Measurements from ENCODE around the gene MEAK7.

Gene MEAK7

GRCh38 chr16:84479716-84480450 lies 24.6 kb downstream of the MEAK7 start:
- H3K27ac Mint-ChIP-seq = no peak overlapping the region
- peaks cover 36% of the 10 kb centered on the region for H3K36me3 Mint-ChIP-seq
- H3K9me3 Mint-ChIP-seq = peaks cover 5% of the 10 kb centered on the region
- H3K27me3 Mint-ChIP-seq = no peaks in the 10 kb centered on the region
- no peak overlapping the region for H3K4me3 Mint-ChIP-seq
- no peaks in the 10 kb centered on the region for H3K4me1 Mint-ChIP-seq
- no peak for ATAC-seq

- peaks cover 12% of the 10 kb centered on the region for H3K9me3 Mint-ChIP-seq
- peaks cover 49% of the 10 kb centered on the region for H3K36me3 Mint-ChIP-seq
- no peak overlapping the region for H3K27ac Mint-ChIP-seq
- H3K4me1 Mint-ChIP-seq = no peaks in the 10 kb centered on the region
- no peak for ATAC-seq
- no peaks in the 10 kb centered on the region for H3K27me3 Mint-ChIP-seq
- no peak overlapping the region for H3K4me3 Mint-ChIP-seq
These were observed 26.1 kb downstream of the MEAK7 start for GRCh38 chr16:84478172-84478947.

- Mint-ChIP-seq H3K27ac (no peak overlapping the region), H3K4me3 (no peak overlapping the region), H3K9me3 (peaks cover 12% of the 10 kb centered on the region), H3K27me3 (no peaks in the 10 kb centered on the region), H3K36me3 (peaks cover 52% of the 10 kb centered on the region), H3K4me1 (no peaks in the 10 kb centered on the region)
- no peak for ATAC-seq
These were observed 26.8 kb downstream of the MEAK7 start for GRCh38 chr16:84477661-84478060.

GRCh38 chr16:84476401-84476800 lies 28.1 kb downstream of the MEAK7 start:
- Mint-ChIP-seq H3K27me3 (no peaks in the 10 kb centered on the region), H3K4me1 (no peaks in the 10 kb centered on the region), H3K27ac (no peak overlapping the region), H3K36me3 (peaks cover 65% of the 10 kb centered on the region), H3K9me3 (peaks cover 18% of the 10 kb centered on the region), H3K4me3 (no peak overlapping the region)
- no peak for ATAC-seq

GRCh38 chr16:84475643-84476240 lies 28.7 kb downstream of the MEAK7 start:
- no peak for ATAC-seq
- Mint-ChIP-seq H3K36me3 (peaks cover 71% of the 10 kb centered on the region), H3K27ac (no peak overlapping the region), H3K4me1 (no peaks in the 10 kb centered on the region), H3K4me3 (no peak overlapping the region), H3K9me3 (peaks cover 18% of the 10 kb centered on the region), H3K27me3 (no peaks in the 10 kb centered on the region)

GRCh38 chr16:84471966-84472365 lies 32.5 kb downstream of the MEAK7 start:
- Mint-ChIP-seq H3K36me3 (peaks cover 76% of the 10 kb centered on the region), H3K27ac (no peak overlapping the region), H3K9me3 (peaks cover 27% of the 10 kb centered on the region), H3K4me1 (no peaks in the 10 kb centered on the region), H3K4me3 (no peak overlapping the region), H3K27me3 (no peaks in the 10 kb centered on the region)
- no peak for ATAC-seq

- Mint-ChIP-seq H3K9me3 (peaks cover 27% of the 10 kb centered on the region), H3K27ac (no peak overlapping the region), H3K4me3 (no peak overlapping the region), H3K36me3 (peaks cover 77% of the 10 kb centered on the region), H3K27me3 (no peaks in the 10 kb centered on the region), H3K4me1 (no peaks in the 10 kb centered on the region)
- no peak for ATAC-seq
These were observed 33.1 kb downstream of the MEAK7 start for GRCh38 chr16:84471316-84471715.

- H3K27me3 Mint-ChIP-seq = no peaks in the 10 kb centered on the region
- H3K27ac Mint-ChIP-seq = no peak overlapping the region
- H3K36me3 Mint-ChIP-seq = peaks cover 71% of the 10 kb centered on the region
- ATAC-seq = no peak
- H3K9me3 Mint-ChIP-seq = peaks cover 15% of the 10 kb centered on the region
- H3K4me3 Mint-ChIP-seq = no peak overlapping the region
- no peaks in the 10 kb centered on the region for H3K4me1 Mint-ChIP-seq
These were observed 36.8 kb downstream of the MEAK7 start for GRCh38 chr16:84467709-84468108.

GRCh38 chr16:84467256-84467655 lies 37.2 kb downstream of the MEAK7 start:
- no peak overlapping the region for H3K4me3 Mint-ChIP-seq
- no peaks in the 10 kb centered on the region for H3K27me3 Mint-ChIP-seq
- H3K9me3 Mint-ChIP-seq = peaks cover 15% of the 10 kb centered on the region
- no peak overlapping the region for H3K27ac Mint-ChIP-seq
- H3K4me1 Mint-ChIP-seq = no peaks in the 10 kb centered on the region
- no peak for ATAC-seq
- H3K36me3 Mint-ChIP-seq = peaks cover 69% of the 10 kb centered on the region

GRCh38 chr16:84466692-84467091 lies 37.8 kb downstream of the MEAK7 start:
- no peak for ATAC-seq
- peaks cover 10% of the 10 kb centered on the region for H3K9me3 Mint-ChIP-seq
- no peak overlapping the region for H3K4me3 Mint-ChIP-seq
- H3K27me3 Mint-ChIP-seq = no peaks in the 10 kb centered on the region
- no peaks in the 10 kb centered on the region for H3K4me1 Mint-ChIP-seq
- H3K36me3 Mint-ChIP-seq = peaks cover 69% of the 10 kb centered on the region
- H3K27ac Mint-ChIP-seq = no peak overlapping the region

GRCh38 chr16:84465154-84465553 lies 39.3 kb downstream of the MEAK7 start:
- Mint-ChIP-seq H3K9me3 (peaks cover 9% of the 10 kb centered on the region), H3K27me3 (no peaks in the 10 kb centered on the region), H3K27ac (no peak overlapping the region), H3K4me1 (no peaks in the 10 kb centered on the region), H3K36me3 (peaks cover 74% of the 10 kb centered on the region), H3K4me3 (no peak overlapping the region)
- ATAC-seq = no peak

GRCh38 chr16:84464116-84464515 lies 40.3 kb downstream of the MEAK7 start:
- peaks cover 9% of the 10 kb centered on the region for H3K9me3 Mint-ChIP-seq
- peaks cover 81% of the 10 kb centered on the region for H3K36me3 Mint-ChIP-seq
- no peaks in the 10 kb centered on the region for H3K27me3 Mint-ChIP-seq
- no peaks in the 10 kb centered on the region for H3K4me1 Mint-ChIP-seq
- H3K4me3 Mint-ChIP-seq = no peak overlapping the region
- no peak for ATAC-seq
- H3K27ac Mint-ChIP-seq = no peak overlapping the region

GRCh38 chr16:84463221-84463620 lies 41.2 kb downstream of the MEAK7 start:
- Mint-ChIP-seq H3K4me3 (no peak overlapping the region), H3K27me3 (no peaks in the 10 kb centered on the region), H3K9me3 (peaks cover 9% of the 10 kb centered on the region), H3K4me1 (no peaks in the 10 kb centered on the region), H3K27ac (no peak overlapping the region), H3K36me3 (peaks cover 73% of the 10 kb centered on the region)
- ATAC-seq = no peak

GRCh38 chr16:84462296-84463210 lies 41.9 kb downstream of the MEAK7 start:
- H3K4me3 Mint-ChIP-seq = no peak overlapping the region
- H3K36me3 Mint-ChIP-seq = peaks cover 66% of the 10 kb centered on the region
- H3K4me1 Mint-ChIP-seq = no peaks in the 10 kb centered on the region
- no peaks in the 10 kb centered on the region for H3K27me3 Mint-ChIP-seq
- ATAC-seq = no peak
- H3K27ac Mint-ChIP-seq = no peak overlapping the region
- H3K9me3 Mint-ChIP-seq = peaks cover 4% of the 10 kb centered on the region
